Glutamatergic neuron (in vitro differentiated cells): ENCODE measurements around the gene RNF220. TPM values are rescaled to one million over a fixed set of nuclear protein-coding genes. Genes with fewer than 3 reads are reported as not detected.

Experiments
- DNase-seq: peaks from one replicate; pipeline ENCODE4 v3.0.0; 2022
- H3K27ac Mint-ChIP-seq: one replicate; pipeline ENCODE4 v1.8.0; 2020; ENCODE audit warnings: mild to moderate bottlenecking, mixed read lengths, inconsistent platforms; ENCODE audit not compliant: unreplicated experiment
- H3K27me3 Mint-ChIP-seq: one replicate; pipeline ENCODE4 v1.8.0; 2020; ENCODE audit warnings: mild to moderate bottlenecking, moderate library complexity, mixed read lengths, inconsistent platforms; ENCODE audit not compliant: unreplicated experiment
- H3K36me3 Mint-ChIP-seq: one replicate; pipeline ENCODE4 v1.8.0; 2020; ENCODE audit warnings: mild to moderate bottlenecking, mixed read lengths, inconsistent platforms; ENCODE audit not compliant: unreplicated experiment
- H3K4me1 Mint-ChIP-seq: one replicate; pipeline ENCODE4 v1.8.0; 2020; ENCODE audit warnings: mild to moderate bottlenecking, low read depth, mixed read lengths, inconsistent platforms; ENCODE audit not compliant: unreplicated experiment
- H3K4me3 Mint-ChIP-seq: one replicate; pipeline ENCODE4 v1.8.0; 2020; ENCODE audit warnings: mild to moderate bottlenecking, mixed read lengths, inconsistent platforms; ENCODE audit not compliant: unreplicated experiment
- H3K9me3 Mint-ChIP-seq: one replicate; pipeline ENCODE4 v1.8.0; 2020; ENCODE audit warnings: mild to moderate bottlenecking, moderate library complexity, mixed read lengths, inconsistent platforms; ENCODE audit not compliant: unreplicated experiment
- total RNA-seq: library from RNA; stranded (reverse); fragmentation: NEBNext Ultra II Directional; extraction: Animal tissue kit (Norgen Biotek cat#: 25700); gene quantifications from one replicate; pipeline ENCODE4 v1.2.1, GENCODE V29; 2021; ENCODE audit not compliant: unreplicated experiment
- TF ChIP-seq, protein P1 (sequence below): fragments of 200-600 bp; sonication (generic); IDR thresholded peaks from one replicate; pipeline ENCODE4 v1.5.0; 2021; ENCODE audit not compliant: partially characterized antibody, unreplicated experiment

The RNF220 gene
- total RNA-seq, 1 donor from 2014 or later = 99.4 TPM

DNA sequence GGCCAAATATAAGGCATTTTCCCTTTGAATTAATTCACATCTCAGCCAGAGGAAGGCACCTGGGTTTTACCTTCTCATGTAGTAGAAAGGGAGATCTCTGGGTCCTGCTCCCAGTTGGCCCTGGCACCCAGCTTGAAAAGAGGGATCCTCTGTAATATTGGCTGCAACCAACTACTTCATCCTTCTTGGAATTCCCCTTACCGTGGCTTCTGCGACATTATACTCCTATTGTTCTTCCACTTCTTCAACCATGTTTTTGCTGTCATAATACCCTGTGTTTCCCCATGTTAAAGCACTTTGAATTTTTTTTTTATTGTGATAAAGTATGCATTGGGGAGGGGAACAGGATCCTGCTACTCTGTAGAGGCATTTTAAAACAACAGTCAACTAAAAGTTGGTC lies 26.8 kb downstream of the RNF220 start:
- peaks cover 2% of the 10 kb centered on the region for H3K9me3 Mint-ChIP-seq
- no peaks in the 10 kb centered on the region for H3K36me3 Mint-ChIP-seq
- H3K4me3 Mint-ChIP-seq = peak overlapping the region; percentile 43
- DNase-seq = no peak
- no peak overlapping the region for H3K27ac Mint-ChIP-seq
- peaks cover 11% of the 10 kb centered on the region for H3K4me1 Mint-ChIP-seq
- H3K27me3 Mint-ChIP-seq = no peaks in the 10 kb centered on the region
- TF ChIP-seq, protein P1, sequence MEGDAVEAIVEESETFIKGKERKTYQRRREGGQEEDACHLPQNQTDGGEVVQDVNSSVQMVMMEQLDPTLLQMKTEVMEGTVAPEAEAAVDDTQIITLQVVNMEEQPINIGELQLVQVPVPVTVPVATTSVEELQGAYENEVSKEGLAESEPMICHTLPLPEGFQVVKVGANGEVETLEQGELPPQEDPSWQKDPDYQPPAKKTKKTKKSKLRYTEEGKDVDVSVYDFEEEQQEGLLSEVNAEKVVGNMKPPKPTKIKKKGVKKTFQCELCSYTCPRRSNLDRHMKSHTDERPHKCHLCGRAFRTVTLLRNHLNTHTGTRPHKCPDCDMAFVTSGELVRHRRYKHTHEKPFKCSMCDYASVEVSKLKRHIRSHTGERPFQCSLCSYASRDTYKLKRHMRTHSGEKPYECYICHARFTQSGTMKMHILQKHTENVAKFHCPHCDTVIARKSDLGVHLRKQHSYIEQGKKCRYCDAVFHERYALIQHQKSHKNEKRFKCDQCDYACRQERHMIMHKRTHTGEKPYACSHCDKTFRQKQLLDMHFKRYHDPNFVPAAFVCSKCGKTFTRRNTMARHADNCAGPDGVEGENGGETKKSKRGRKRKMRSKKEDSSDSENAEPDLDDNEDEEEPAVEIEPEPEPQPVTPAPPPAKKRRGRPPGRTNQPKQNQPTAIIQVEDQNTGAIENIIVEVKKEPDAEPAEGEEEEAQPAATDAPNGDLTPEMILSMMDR = no peak

DNA sequence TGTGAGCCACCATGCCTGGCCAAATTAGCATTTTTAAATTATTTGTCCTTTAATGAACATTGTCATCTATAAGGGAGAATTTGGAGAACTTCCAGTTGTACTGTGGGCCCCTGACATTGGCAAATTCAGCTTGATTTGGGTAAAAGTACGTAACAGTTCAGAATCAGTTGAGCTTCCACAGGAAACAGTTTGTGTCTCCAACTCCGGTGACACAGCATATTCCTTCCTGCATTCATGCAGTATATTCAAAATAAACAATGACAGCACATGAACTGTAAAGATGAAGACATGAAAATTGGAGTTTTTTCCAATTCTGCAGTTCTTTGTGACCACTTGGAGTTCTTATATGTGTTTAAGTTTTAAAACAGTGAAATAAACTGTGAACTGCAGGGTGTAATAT lies 28.2 kb downstream of the RNF220 start:
- no peak for DNase-seq
- Mint-ChIP-seq H3K27me3 (no peaks in the 10 kb centered on the region), H3K27ac (no peak overlapping the region), H3K4me3 (no peak overlapping the region), H3K9me3 (peaks cover 2% of the 10 kb centered on the region), H3K36me3 (no peaks in the 10 kb centered on the region), H3K4me1 (peaks cover 16% of the 10 kb centered on the region)
- TF ChIP-seq, protein P1 = no peak

DNA sequence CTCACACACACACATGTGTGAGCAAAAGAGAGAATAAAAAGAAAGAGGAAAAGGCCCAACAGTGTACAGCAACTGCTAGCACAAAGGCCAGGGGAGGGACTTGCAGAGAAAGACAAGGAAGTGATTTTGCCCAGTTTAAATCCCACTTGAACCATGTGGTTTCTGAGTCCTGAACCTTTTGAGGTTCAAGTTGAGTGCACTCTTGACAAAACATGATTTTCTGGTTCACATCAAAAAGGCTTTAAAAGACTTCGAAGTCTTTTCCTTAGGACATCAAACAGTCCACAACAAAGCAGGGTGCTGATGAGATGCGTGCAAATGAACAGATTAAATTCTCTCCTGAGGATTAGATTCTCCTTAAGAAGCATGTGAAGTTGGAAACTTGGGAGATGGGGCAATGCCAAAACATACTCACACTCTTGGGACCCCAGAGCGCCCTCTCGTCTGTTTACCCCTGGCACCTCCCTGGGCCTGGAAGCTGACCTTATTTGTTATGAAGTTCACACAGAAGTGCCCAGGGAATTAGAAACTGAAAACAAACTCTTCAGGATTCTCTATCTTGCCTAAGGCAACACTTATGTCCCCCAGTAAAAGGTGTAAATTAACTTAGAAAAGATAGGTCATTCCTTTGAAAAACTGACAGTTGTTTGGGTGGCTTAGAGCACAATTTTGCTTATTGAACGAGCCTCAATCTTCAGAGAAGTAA lies 31.5 kb downstream of the RNF220 start:
- Mint-ChIP-seq H3K27me3 (no peaks in the 10 kb centered on the region), H3K27ac (no peak overlapping the region)

DNA sequence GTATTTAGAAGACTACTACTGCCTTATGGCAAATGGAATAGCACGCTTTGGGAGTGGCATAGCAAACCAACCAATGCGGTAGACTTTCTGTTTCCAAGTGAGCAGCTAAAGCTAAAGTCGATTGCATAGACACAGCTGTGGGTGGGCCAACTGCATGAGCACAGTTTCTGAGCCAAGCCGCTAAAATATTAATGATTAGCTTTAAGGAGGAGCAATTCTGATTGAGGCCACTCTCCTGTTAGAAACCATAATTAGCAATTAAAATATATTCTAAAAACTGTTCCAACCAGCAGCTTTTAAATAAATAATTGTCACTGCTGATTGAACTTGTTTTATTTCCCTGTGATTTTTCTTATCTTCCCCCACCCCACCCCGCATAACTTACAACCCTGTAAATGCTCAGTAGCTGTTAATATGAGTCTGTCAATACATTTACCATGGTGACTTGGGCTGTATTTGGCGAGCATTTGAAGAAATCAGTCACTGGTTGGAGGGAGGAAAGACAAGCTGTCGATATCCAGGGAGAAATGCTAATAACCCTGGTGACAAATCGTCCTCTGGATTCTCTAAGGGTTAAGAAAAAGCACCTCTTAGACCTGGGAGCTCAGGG lies 32.2 kb downstream of the RNF220 start:
- Mint-ChIP-seq H3K9me3 (peaks cover 2% of the 10 kb centered on the region), H3K4me1 (peaks cover 16% of the 10 kb centered on the region), H3K27ac (peak overlapping the region; percentile 11), H3K36me3 (no peaks in the 10 kb centered on the region), H3K27me3 (no peaks in the 10 kb centered on the region), H3K4me3 (peak overlapping the region; percentile 23)
- DNase-seq = no peak
- TF ChIP-seq, protein P1 = no peak

More for the DNA sequence above, 31.5 kb downstream of the RNF220 start:
- TF ChIP-seq, protein P1 = no peak
- no peak for DNase-seq
- H3K36me3 Mint-ChIP-seq = no peaks in the 10 kb centered on the region
- peaks cover 16% of the 10 kb centered on the region for H3K4me1 Mint-ChIP-seq
- peaks cover 2% of the 10 kb centered on the region for H3K9me3 Mint-ChIP-seq
- peak overlapping the region; percentile 23 for H3K4me3 Mint-ChIP-seq

DNA sequence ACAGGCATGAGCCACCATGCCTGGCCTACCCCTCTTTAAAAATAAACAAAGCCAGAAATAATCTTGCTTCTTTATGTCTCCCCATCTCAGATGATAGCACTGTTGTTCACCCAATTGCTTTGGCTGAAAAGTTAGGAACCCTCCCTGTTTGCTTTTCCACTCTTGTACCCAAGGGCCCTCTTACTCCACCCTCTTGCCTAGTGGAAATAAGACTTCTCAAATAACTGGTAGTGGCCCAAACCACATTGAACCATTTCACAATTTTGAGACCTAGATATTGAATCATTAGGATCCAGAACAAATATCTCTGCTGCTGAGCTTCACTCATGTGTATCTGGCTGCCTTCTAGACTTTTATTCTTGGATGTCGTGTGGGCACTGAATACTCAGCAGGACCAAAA lies 37.7 kb downstream of the RNF220 start:
- TF ChIP-seq, protein P1 = no peak
- H3K27me3 Mint-ChIP-seq = peaks cover 3% of the 10 kb centered on the region
- H3K27ac Mint-ChIP-seq = no peak overlapping the region
- H3K4me1 Mint-ChIP-seq = peaks cover 5% of the 10 kb centered on the region
- H3K4me3 Mint-ChIP-seq = no peak overlapping the region
- no peak for DNase-seq
- H3K9me3 Mint-ChIP-seq = peaks cover 4% of the 10 kb centered on the region
- H3K36me3 Mint-ChIP-seq = no peaks in the 10 kb centered on the region
